GM06990 (cell line): ENCODE data around the gene ZDHHC14.
"Not testable (repeated sequence)": the region's sequence is repeated elsewhere in the genome, so short reads cannot be mapped to it uniquely, and the experiment has no call there.

Source experiments
- DNase-seq: peaks from one replicate; pipeline ENCODE4 v3.0.0-alpha.2; 2011; ENCODE audit not compliant: insufficient read length; ENCODE audit errors: extremely low read depth
- H3K27me3 ChIP-seq: replicated peaks from 2 replicates; pipeline ENCODE4 v1.6.0; 2011; ENCODE audit warnings: low read length; ENCODE audit not compliant: control insufficient read depth, insufficient read depth
- H3K36me3 ChIP-seq: 2 replicates; pipeline ENCODE4 v1.5.1; 2011; ENCODE audit warnings: low read length; ENCODE audit not compliant: control insufficient read depth, insufficient read depth
- H3K4me3 ChIP-seq: replicated peaks from 2 replicates; pipeline ENCODE4 v1.5.1; 2011; ENCODE audit warnings: low read depth, mild to moderate bottlenecking, control low read depth, low read length
- TF ChIP-seq, protein P1 (sequence below): IDR thresholded peaks from 2 replicates; pipeline ENCODE4 v1.5.1; 2011; ENCODE audit warnings: low read length, control low read depth, mild to moderate bottlenecking, inconsistent platforms; ENCODE audit not compliant: insufficient read depth, poor library complexity, severe bottlenecking

ZDHHC14 gene

DNA sequence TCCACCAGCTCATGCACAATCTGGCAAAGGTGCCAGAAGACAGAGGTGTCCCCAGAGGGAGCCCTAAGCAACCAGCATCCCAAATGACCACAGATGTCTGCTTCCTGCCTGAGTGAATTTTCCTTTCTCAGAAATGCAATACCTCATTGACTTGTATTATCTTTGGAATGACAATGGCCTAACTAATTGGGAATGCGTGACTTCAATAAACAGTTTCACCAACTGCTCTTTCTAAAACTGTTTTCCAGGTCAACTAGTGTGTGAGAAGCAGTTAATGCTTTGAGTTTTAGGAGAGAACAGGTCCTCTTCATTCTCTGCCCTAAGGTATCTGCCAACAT, 333.1 kb downstream of the ZDHHC14 start:
- no peak overlapping the region for H3K4me3 ChIP-seq
- H3K36me3 ChIP-seq = no peaks in the 10 kb centered on the region
- no peak for DNase-seq
- TF ChIP-seq, protein P1, sequence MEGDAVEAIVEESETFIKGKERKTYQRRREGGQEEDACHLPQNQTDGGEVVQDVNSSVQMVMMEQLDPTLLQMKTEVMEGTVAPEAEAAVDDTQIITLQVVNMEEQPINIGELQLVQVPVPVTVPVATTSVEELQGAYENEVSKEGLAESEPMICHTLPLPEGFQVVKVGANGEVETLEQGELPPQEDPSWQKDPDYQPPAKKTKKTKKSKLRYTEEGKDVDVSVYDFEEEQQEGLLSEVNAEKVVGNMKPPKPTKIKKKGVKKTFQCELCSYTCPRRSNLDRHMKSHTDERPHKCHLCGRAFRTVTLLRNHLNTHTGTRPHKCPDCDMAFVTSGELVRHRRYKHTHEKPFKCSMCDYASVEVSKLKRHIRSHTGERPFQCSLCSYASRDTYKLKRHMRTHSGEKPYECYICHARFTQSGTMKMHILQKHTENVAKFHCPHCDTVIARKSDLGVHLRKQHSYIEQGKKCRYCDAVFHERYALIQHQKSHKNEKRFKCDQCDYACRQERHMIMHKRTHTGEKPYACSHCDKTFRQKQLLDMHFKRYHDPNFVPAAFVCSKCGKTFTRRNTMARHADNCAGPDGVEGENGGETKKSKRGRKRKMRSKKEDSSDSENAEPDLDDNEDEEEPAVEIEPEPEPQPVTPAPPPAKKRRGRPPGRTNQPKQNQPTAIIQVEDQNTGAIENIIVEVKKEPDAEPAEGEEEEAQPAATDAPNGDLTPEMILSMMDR = peak; percentile 2
- peaks cover 1% of the 10 kb centered on the region; the same call in 1 of the 2 replicates for H3K27me3 ChIP-seq

DNA sequence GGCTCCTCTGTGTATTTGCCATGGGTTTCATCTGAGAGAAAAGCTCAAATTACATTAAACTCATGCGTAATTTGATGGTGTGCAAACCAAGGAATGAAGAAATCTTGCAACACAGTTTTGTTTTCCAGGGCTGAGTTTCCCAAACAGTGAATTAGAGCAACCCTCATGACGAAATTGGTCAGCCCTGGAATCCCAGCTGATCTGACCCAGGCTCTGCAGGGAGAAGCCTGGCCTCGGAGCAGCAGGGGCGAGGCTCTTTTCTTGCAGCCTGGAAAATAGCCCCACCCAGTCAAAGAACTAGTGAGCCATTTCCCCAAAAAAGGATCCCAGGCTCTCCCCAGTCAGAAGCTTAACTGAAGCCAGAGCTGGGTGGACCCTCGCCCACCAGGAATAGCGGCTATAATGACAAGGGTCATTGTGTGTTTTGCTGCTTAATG, 334.8 kb downstream of the ZDHHC14 start:
- TF ChIP-seq, protein P1 = no peak
- Histone ChIP-seq H3K4me3 (no peak overlapping the region), H3K27me3 (peaks cover 1% of the 10 kb centered on the region; the same call in 1 of the 2 replicates), H3K36me3 (no peaks in the 10 kb centered on the region)
- no peak for DNase-seq

DNA sequence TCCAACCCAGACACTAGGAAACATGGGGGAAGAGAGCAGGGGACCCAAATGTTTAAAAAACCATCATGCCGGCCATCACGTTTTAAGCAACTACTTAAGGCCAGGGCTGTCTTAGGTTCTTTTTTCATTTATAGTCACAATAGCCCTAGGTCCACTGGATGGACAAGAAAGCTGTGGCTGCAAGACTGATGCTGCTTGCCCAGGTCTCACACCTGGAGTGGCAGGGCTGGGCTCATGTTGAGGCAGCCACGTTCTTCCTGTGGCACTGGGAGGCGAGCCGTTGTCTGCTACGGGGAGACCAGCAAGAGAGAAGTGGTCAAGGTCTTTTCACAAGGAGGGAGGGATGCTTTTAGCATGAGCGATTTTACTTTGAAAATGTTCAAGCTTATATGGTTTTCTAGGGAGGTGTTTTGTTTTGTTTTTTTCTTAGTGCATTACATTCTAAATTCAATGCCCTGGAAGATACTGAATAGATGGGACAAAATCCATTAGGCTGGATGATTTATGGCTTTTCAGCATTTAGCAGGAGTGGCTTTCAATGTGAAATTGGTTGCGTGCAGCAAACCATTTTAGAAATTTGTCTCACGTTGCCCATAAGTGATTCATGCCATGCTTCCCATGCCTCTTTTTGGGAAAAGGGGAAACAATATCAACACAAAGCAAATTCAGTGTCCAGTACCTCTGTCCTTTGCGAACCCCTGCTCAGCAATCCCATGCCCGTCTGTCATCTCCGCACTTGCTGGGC, 335.4 kb downstream of the ZDHHC14 start:
- DNase-seq = no peak
- no peaks in the 10 kb centered on the region; the same call in 1 of the 2 replicates for H3K27me3 ChIP-seq
- no peak overlapping the region for H3K4me3 ChIP-seq
- no peaks in the 10 kb centered on the region for H3K36me3 ChIP-seq
- TF ChIP-seq, protein P1 = no peak

DNA sequence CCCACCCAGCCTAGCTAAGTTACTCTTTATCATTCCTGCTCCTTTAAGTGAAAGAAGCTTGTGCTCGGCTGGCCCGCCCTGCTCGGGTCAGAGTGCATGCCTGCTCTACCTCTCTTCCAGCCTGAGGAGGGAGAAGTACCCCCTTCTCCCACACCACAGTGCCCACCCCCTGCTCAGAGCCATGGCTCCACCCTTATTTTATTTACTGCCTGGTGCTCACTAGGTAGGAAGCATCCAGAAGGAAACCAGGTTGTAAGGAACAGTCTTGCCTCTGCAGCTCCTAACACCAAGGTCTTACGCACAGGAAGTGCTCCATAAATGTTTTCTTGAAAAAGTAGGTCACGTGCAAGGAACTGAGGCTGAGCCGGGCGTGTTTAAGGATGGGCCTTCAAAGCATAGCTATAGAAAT, 336.4 kb downstream of the ZDHHC14 start:
- Histone ChIP-seq H3K4me3 (no peak overlapping the region), H3K36me3 (no peaks in the 10 kb centered on the region), H3K27me3 (no peaks in the 10 kb centered on the region; the same call in 1 of the 2 replicates)
- no peak for DNase-seq
- TF ChIP-seq, protein P1 = no peak

DNA sequence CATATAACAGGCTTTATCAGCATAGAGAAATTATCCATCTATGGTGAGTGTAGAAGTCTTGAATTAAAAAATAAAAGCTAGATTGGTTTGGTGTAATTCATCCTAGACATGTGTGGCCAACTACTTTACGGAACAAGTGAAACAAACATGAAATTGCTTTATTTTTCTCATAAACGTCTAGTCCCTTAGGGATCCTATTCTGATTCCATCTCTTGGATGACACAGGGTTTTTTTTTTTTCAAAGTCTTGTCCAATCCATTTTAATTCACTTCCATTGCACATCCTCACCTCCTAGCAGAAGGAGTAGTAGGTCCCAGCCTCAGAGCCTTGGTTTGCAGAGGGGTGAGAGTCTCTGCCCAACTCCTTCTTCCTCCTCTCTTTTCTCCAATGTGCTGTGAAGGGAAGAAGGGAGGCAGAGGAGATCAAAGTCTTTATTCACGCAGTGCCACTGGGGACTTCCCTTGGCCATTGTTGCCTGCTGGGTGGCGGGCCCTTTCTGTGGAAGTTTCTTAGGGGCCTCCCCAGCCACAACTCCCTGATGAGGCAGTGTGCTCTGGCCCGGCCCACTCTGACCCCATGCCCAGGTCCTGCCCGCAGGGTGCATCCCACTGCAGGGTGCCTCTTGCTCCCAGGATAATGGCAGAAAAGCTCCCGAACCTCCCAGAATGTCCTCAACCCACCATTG, 337.7 kb downstream of the ZDHHC14 start:
- Histone ChIP-seq H3K27me3 (no peaks in the 10 kb centered on the region; the same call in 1 of the 2 replicates), H3K36me3 (no peaks in the 10 kb centered on the region), H3K4me3 (no peak overlapping the region)
- DNase-seq = no peak
- TF ChIP-seq, protein P1 = no peak

DNA sequence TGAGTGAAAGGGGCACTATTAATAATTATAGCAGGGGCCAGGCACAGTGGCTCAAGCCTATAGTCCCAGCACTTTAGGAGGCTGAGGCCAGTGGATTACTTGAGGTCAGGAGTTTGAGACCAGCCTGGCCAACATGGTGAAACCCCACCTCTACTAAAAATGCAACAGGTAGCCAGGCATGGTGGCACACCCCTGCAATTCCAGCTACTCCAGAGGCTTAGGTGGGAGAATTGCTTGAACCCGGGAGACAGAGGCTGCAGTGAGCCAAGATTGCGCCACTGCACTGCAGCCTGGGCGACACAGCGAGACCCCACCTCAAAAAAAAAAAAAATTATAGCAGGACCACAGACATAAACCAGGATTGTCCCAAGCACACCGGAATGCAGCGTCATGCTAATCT, 340.0 kb downstream of the ZDHHC14 start:
- not testable (repeated sequence) for H3K36me3 ChIP-seq, DNase-seq, H3K4me3 ChIP-seq, H3K27me3 ChIP-seq
